Activated CD4-positive, alpha-beta memory T cell treated with anti-CD3 and anti-CD28 coated beads, Interleukin-2, amount 10 ng/mL, durations not matched to agents 7 days and 5 days (primary cell): ENCODE measurements around the gene RNU1-1. TPM values are rescaled to one million over a fixed set of nuclear protein-coding genes. Genes with fewer than 3 reads are reported as not detected.
"Not testable (repeated sequence)": the region's sequence is repeated elsewhere in the genome, so short reads cannot be mapped to it uniquely, and the experiment has no call there.

ENCODE experiments used
- CTCF ChIA-PET: fragments of 350-600 bp; sonication (Branson Sonifier 250); formaldehyde crosslinking; loops from one replicate; lab custom pipeline; 2021; ENCODE audit warnings: antibody characterized with exemption, inconsistent platforms; lab: Charles Lee
- POLR2A ChIA-PET: fragments of 350-600 bp; sonication (Branson Sonifier 250); formaldehyde crosslinking; loops from one replicate; lab custom pipeline; 2021; ENCODE audit warnings: antibody characterized with exemption; lab: Charles Lee
- DNase-seq: peaks from one replicate; pipeline ENCODE4 v3.0.0-alpha.2; 2020
- H3K27ac Mint-ChIP-seq: one replicate; pipeline ENCODE4 v1.8.0; 2021; ENCODE audit warnings: mild to moderate bottlenecking, mixed read lengths
- H3K27me3 Mint-ChIP-seq: one replicate; pipeline ENCODE4 v1.8.0; 2021; ENCODE audit warnings: mixed read lengths
- H3K36me3 Mint-ChIP-seq: one replicate; pipeline ENCODE4 v1.8.0; 2021; ENCODE audit warnings: low read depth, mixed read lengths
- H3K4me1 Mint-ChIP-seq: one replicate; pipeline ENCODE4 v1.8.0; 2021; ENCODE audit warnings: mixed read lengths
- H3K4me3 Mint-ChIP-seq: one replicate; pipeline ENCODE4 v1.8.0; 2021; ENCODE audit warnings: mild to moderate bottlenecking, mixed read lengths
- H3K9me3 Mint-ChIP-seq: one replicate; pipeline ENCODE4 v1.8.0; 2021; ENCODE audit warnings: mixed read lengths
- total RNA-seq, 2 experiments: library from RNA; stranded (reverse); gene quantifications; one replicate each; pipeline ENCODE4 v1.2.3, GENCODE V29; 2021

The RNU1-1 gene
- total RNA-seq, 2 experiments from 2014 or later: 1,570 to 1,691 TPM

DNA sequence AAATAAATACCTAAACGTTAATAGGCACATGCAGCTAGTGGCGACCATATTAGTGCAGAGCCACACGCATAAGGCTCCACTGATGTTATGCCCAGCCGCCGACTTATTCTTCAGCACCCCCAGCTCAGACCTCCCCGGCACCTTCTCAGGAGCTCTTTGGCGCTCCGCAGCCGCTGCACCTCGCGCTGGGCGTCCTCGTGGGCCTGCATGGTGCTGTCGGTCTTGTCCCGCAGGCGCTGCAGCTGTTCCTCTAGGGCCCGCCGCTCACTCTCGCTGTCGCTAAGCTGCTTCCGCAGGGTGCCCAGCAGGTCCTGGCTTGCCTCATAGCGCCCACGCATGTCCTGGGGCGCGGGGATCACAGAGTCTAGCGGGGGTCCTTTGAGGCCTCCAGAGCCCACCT lies 30.9 kb downstream of the RNU1-1 start:
- H3K27ac Mint-ChIP-seq, POLR2A ChIA-PET, H3K4me3 Mint-ChIP-seq, H3K9me3 Mint-ChIP-seq, DNase-seq, H3K4me1 Mint-ChIP-seq, H3K27me3 Mint-ChIP-seq, H3K36me3 Mint-ChIP-seq, CTCF ChIA-PET: not testable (repeated sequence)

DNA sequence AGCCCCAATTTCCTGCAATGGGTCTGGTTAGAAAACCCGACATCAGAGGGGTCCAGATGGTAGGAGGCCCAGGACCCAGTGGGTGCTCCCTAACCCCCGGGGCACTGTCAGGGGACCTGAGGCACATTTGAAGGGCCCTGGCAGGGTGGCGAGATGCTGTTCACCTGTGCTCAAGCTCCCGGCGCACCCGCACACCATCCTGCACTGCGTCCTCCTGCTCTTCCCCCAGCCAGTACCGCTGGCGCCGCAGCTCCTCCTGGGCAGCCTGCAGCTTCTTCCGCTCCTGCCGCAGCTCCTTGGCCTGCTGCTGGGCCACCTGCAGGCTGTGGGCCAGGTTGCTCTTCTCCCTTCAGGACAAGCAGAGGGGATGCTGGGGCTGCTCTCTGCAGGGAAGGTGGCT lies 36.0 kb downstream of the RNU1-1 start:
- no peak for DNase-seq
- H3K4me1 Mint-ChIP-seq: no peaks in the 10 kb centered on the region
- CTCF ChIA-PET: no interaction called here
- no peak overlapping the region for H3K27ac Mint-ChIP-seq
- H3K9me3 Mint-ChIP-seq: no peaks in the 10 kb centered on the region
- POLR2A ChIA-PET: no interaction called here
- peaks cover 13% of the 10 kb centered on the region for H3K36me3 Mint-ChIP-seq
- H3K4me3 Mint-ChIP-seq: no peak overlapping the region
- H3K27me3 Mint-ChIP-seq: no peaks in the 10 kb centered on the region

DNA sequence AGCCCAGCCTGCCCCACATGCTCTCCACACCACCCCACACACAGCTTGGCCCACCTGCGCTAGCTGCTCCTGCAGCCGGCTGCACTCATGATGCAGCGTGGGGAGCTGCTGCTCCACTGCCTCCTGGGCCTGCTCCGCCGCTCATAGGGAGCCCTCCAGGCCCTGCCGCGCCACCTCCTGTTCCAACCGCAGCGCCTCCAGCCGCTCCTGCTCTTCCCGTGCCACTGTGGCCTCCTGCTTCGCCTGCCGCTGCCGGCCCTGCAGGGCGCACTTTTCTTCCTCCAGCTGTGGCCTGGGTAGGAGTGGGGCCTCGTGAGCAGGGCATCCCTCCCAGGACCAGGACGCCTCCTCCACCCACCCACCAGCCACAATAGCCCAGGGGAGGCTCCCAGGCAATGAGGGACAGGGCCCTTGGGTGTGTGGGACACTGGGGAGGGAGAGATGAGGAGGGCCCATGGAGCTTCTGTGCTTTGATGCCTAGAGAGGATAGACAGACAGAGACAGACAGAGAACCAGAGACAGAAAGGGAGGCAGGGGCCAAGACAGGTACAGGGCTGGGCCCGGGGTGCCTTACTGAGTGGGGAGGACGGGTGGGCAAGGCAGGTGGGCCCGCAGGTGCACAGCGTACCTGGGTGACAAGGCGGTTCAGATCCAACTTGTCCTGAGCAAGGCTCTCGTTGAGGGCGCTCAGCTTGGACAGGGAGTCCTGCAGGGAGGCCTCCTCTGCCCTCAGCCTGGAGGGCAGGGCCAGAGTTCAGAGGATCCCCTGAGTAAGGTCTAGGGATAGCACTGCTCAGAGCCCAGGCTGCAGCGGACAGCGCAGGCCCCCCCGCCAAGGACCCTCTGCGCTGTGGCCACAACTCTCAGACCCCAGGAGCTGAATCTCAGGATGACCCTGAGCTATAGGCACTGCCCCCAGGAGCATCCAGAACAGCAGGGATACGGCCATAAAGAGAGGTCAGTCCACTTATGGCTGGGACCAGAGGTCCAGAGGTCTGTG lies 38.0 kb downstream of the RNU1-1 start:
- H3K4me3 Mint-ChIP-seq, CTCF ChIA-PET, H3K27ac Mint-ChIP-seq, H3K36me3 Mint-ChIP-seq, H3K4me1 Mint-ChIP-seq, H3K27me3 Mint-ChIP-seq, POLR2A ChIA-PET, DNase-seq, H3K9me3 Mint-ChIP-seq: not testable (repeated sequence)

GRCh38 chr1:16474891-16475290 lies 39.2 kb downstream of the RNU1-1 start:
- H3K36me3 Mint-ChIP-seq, DNase-seq, H3K27me3 Mint-ChIP-seq, H3K4me1 Mint-ChIP-seq, H3K27ac Mint-ChIP-seq, POLR2A ChIA-PET, H3K4me3 Mint-ChIP-seq, CTCF ChIA-PET, H3K9me3 Mint-ChIP-seq: not testable (repeated sequence)

DNA sequence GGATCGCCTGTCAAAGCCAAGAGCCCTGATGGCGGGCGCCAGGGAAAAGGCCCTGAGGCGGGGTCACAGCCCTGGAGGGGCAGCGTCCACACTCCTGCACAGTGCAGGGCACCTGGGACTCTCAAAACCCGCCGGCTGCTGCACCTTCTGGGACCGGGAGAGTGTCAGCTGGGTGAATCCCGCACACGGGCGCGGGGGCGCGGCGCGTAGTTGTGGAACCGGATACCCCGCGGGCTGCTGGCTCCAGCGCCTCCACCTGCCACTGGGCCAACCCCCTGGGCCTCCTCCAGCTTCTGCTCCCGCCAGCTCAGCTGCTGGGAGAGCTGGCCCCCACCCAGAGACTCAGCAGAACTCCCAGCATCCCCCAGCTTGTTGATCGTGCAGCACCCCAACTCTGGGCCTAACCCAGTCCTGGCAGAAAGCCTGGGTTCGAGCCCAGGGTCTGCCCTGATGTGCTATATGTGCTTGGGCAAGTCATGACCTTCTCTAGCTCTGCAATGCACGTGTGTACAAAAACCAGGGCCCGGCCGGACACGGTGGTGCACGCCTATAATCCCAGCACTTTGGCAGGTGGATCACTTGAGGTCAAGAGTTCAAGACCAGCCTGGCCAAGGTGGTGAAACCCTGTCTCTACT lies 39.8 kb downstream of the RNU1-1 start:
- no peak overlapping the region for H3K27ac Mint-ChIP-seq
- no peaks in the 10 kb centered on the region for H3K27me3 Mint-ChIP-seq
- no peak for DNase-seq
- H3K4me1 Mint-ChIP-seq: no peaks in the 10 kb centered on the region
- ChIA-PET POLR2A (no interaction called here), CTCF (no interaction called here)
- H3K36me3 Mint-ChIP-seq: peaks cover 12% of the 10 kb centered on the region
- H3K9me3 Mint-ChIP-seq: no peaks in the 10 kb centered on the region
- H3K4me3 Mint-ChIP-seq: no peak overlapping the region

DNA sequence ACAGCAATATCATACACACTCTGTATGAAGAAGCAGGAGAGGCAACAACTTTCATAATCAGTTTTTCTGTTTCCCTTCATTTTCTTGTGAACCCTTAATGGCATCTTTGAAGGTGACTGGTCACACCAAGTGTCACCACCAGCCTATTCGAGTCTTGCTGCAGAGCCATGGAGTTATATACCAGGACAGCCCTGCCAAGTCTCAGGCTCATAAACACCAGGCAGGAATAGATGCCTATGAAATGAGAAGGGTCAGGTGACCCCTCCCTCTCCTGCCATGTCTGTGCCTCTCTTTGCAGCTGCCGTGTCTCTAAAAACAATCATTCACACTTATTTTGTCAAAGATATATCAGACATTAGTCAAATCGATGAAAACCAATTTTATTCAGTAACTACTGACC lies 45.5 kb downstream of the RNU1-1 start:
- ChIA-PET POLR2A (no interaction called here), CTCF (no interaction called here)
- Mint-ChIP-seq H3K4me3 (no peak overlapping the region), H3K27ac (no peak overlapping the region), H3K9me3 (no peaks in the 10 kb centered on the region), H3K4me1 (no peaks in the 10 kb centered on the region), H3K27me3 (no peaks in the 10 kb centered on the region), H3K36me3 (peaks cover 30% of the 10 kb centered on the region)
- DNase-seq: no peak

DNA sequence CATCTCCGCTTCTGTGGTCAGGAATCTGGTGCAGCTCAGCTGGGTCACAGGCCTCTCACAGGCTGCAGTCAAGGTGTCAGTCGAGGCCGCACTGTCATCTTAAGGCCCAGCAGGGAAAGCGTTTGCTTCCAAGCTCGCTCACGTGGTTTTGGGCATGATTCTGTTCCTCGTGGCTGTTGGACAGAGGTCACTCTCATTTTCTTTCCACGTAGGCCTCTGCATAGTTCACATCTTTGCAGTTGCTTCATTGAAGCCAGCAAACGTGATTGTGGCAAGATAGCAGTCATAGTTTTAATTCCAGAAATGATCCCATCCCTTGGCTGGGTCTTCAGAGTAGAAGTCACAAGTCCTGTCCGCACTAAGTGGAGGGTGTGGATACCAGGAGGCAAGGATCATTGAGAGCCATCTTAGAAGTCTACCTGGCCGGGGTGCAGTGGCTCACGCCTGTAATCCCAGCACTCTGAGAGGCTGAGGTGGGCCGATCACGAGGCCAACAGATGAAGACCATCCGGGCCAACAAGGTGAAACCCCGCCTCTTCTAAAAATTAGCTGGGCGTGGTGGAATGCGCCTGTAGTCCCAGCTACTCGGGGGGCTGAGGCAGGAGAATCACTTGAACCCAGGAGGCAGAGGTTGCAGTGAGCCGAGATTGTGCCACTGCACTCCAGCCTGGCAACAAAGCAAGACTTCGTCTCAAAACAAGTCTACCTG lies 49.0 kb downstream of the RNU1-1 start:
- Mint-ChIP-seq H3K9me3 (no peaks in the 10 kb centered on the region), H3K27me3 (no peaks in the 10 kb centered on the region), H3K4me3 (no peak overlapping the region), H3K36me3 (peaks cover 41% of the 10 kb centered on the region), H3K4me1 (no peaks in the 10 kb centered on the region), H3K27ac (no peak overlapping the region)
- CTCF ChIA-PET: no interaction called here
- no peak for DNase-seq
- POLR2A ChIA-PET: no interaction called here

Other genes with a start within 250 kb of the RNU1-1 start
- 10 to 100 TPM; 19.9 to 20.7 TPM for gene FBXO42, start 161.8 kb downstream of the RNU1-1 start, total RNA-seq
- gene SZRD1, start 147.0 kb downstream of the RNU1-1 start, total RNA-seq: 100 to 1,000 TPM; 156 to 157 TPM
- under 1 TPM in 1 of 2 experiments, not detected in 1; 0.05 TPM for gene SPATA21, start 76.9 kb downstream of the RNU1-1 start, total RNA-seq
- gene NECAP2, start 73.6 kb downstream of the RNU1-1 start, total RNA-seq: 100 to 1,000 TPM; 123 to 132 TPM
- gene NBPF1, start 99.3 kb upstream of the RNU1-1 start, total RNA-seq: 1 to 10 TPM; 1.7 to 2.2 TPM
- 1,000 to 10,000 TPM; 1,570 to 1,691 TPM for gene RNU1-3, start 152.7 kb upstream of the RNU1-1 start, total RNA-seq
- gene RNU1-4, start 226.2 kb upstream of the RNU1-1 start, total RNA-seq: 1,000 to 10,000 TPM; 1,570 to 1,691 TPM